ENCODE results near the gene TRAF3. TPM values are rescaled to one million over a fixed set of nuclear protein-coding genes. Genes with fewer than 3 reads are reported as not detected.

The TRAF3 gene
- total RNA-seq, 1 experiment from 2014 or later: 25.3 TPM

- Mint-ChIP-seq H3K9me3 (ENCODE audit: unreplicated experiment) (no peaks in the 10 kb centered on the region), H3K27ac (ENCODE audit: low read depth, unreplicated experiment) (no peak overlapping the region), H3K4me1 (ENCODE audit: insufficient read depth, unreplicated experiment) (peaks cover 19% of the 10 kb centered on the region), H3K27me3 (ENCODE audit: insufficient read depth, unreplicated experiment) (no peaks in the 10 kb centered on the region), H3K36me3 (ENCODE audit: insufficient read depth, unreplicated experiment) (peaks cover 10% of the 10 kb centered on the region), H3K4me3 (ENCODE audit: unreplicated experiment) (no peak overlapping the region)
- DNase-seq (ENCODE audit: unreplicated experiment): no peak
- no peak for TF ChIP-seq CTCF (IDR thresholded peaks at IDR 0.05; ENCODE audit: unreplicated experiment)
- POLR2A ChIA-PET: no interaction called here
- intact Hi-C loops (cut with micrococcal nuclease): no loop called here
- CTCF ChIA-PET: interaction anchor here (0.6 to 0.7 kb wide), 3 partner anchors 16 to 233 kb away, joined by 4 to 5 read pairs (median 4); no protein-coding TSS in a partner anchor
- no TSS peak for BruUV-seq (replicated peaks)
Measured at GRCh38 chr14:102802834-102803523, 25.7 kb downstream of the TRAF3 start.

- peaks cover 10% of the 10 kb centered on the region for H3K36me3 Mint-ChIP-seq (ENCODE audit: insufficient read depth, unreplicated experiment)
- TF ChIP-seq CTCF (IDR thresholded peaks at IDR 0.05; ENCODE audit: unreplicated experiment): no peak
- H3K27ac Mint-ChIP-seq (ENCODE audit: low read depth, unreplicated experiment): no peak overlapping the region
- no peaks in the 10 kb centered on the region for H3K27me3 Mint-ChIP-seq (ENCODE audit: insufficient read depth, unreplicated experiment)
- H3K4me1 Mint-ChIP-seq (ENCODE audit: insufficient read depth, unreplicated experiment): peaks cover 22% of the 10 kb centered on the region
- ChIA-PET CTCF (no interaction called here), POLR2A (no interaction called here)
- no peak overlapping the region for H3K4me3 Mint-ChIP-seq (ENCODE audit: unreplicated experiment)
- no TSS peak for BruUV-seq (replicated peaks)
- DNase-seq (ENCODE audit: unreplicated experiment): no peak
- intact Hi-C loops (cut with micrococcal nuclease): no loop called here
- no peaks in the 10 kb centered on the region for H3K9me3 Mint-ChIP-seq (ENCODE audit: unreplicated experiment)
Measured at GRCh38 chr14:102804858-102805257, 27.6 kb downstream of the TRAF3 start.

- H3K27ac Mint-ChIP-seq (ENCODE audit: low read depth, unreplicated experiment): no peak overlapping the region
- H3K4me3 Mint-ChIP-seq (ENCODE audit: unreplicated experiment): no peak overlapping the region
- BruUV-seq (replicated peaks): no TSS peak
- ChIA-PET POLR2A (no interaction called here), CTCF (no interaction called here)
- H3K36me3 Mint-ChIP-seq (ENCODE audit: insufficient read depth, unreplicated experiment): peaks cover 10% of the 10 kb centered on the region
- H3K4me1 Mint-ChIP-seq (ENCODE audit: insufficient read depth, unreplicated experiment): peaks cover 22% of the 10 kb centered on the region
- no peak for TF ChIP-seq CTCF (IDR thresholded peaks at IDR 0.05; ENCODE audit: unreplicated experiment)
- no peaks in the 10 kb centered on the region for H3K27me3 Mint-ChIP-seq (ENCODE audit: insufficient read depth, unreplicated experiment)
- intact Hi-C loops (cut with micrococcal nuclease): no loop called here
- no peaks in the 10 kb centered on the region for H3K9me3 Mint-ChIP-seq (ENCODE audit: unreplicated experiment)
- DNase-seq (ENCODE audit: unreplicated experiment): peak; percentile 76
Measured at GRCh38 chr14:102805371-102805891, 28.2 kb downstream of the TRAF3 start.

GRCh38 chr14:102805941-102806340 lies 28.7 kb downstream of the TRAF3 start:
- H3K9me3 Mint-ChIP-seq (ENCODE audit: unreplicated experiment): no peaks in the 10 kb centered on the region
- H3K4me3 Mint-ChIP-seq (ENCODE audit: unreplicated experiment): no peak overlapping the region
- DNase-seq (ENCODE audit: unreplicated experiment): no peak
- H3K27me3 Mint-ChIP-seq (ENCODE audit: insufficient read depth, unreplicated experiment): no peaks in the 10 kb centered on the region
- ChIA-PET CTCF (interaction anchor here (0.6 kb wide), 1 partner anchor 226 kb away, joined by 4 read pairs; no protein-coding TSS in a partner anchor), POLR2A (no interaction called here)
- BruUV-seq (replicated peaks): no TSS peak
- TF ChIP-seq CTCF (IDR thresholded peaks at IDR 0.05; ENCODE audit: unreplicated experiment): no peak
- intact Hi-C loops (cut with micrococcal nuclease): no loop called here
- no peak overlapping the region for H3K27ac Mint-ChIP-seq (ENCODE audit: low read depth, unreplicated experiment)
- H3K36me3 Mint-ChIP-seq (ENCODE audit: insufficient read depth, unreplicated experiment): peaks cover 10% of the 10 kb centered on the region
- peaks cover 22% of the 10 kb centered on the region for H3K4me1 Mint-ChIP-seq (ENCODE audit: insufficient read depth, unreplicated experiment)
